NOMO-1 (cell line): ENCODE data around the gene TIMP2.
A peak's percentile ranks its signal among the peaks of the same experiment; 100 is the strongest.
"Not testable (repeated sequence)": the region's sequence is repeated elsewhere in the genome, so short reads cannot be mapped to it uniquely, and the experiment has no call there.

Experiments used
- DNase-seq, 2 experiments: peaks; one replicate each; lab custom pipeline; 2025; ENCODE audit not compliant: unreplicated experiment in 2 of 2; lab: John Stamatoyannopoulos, UW

TIMP2 gene

GRCh38 chr17:78925234-78925633 is at the start of gene TIMP2:
Gene TIMP2, minus strand, starts transcription at chr17:78925387. Its CDS starts 299 bp downstream, at chr17:78925088.
- peak; percentile 72 to 89 for DNase-seq

- no peak for DNase-seq
Observed at GRCh38 chr17:78973792-78974520, 48.8 kb upstream of the TIMP2 start.

- no peak for DNase-seq
Observed at GRCh38 chr17:78973196-78973595, 48.0 kb upstream of the TIMP2 start.

GRCh38 chr17:78972507-78973105 is 47.4 kb upstream of the TIMP2 start:
- no peak for DNase-seq

- no peak for DNase-seq
Observed at GRCh38 chr17:78971756-78972506, 46.7 kb upstream of the TIMP2 start.

GRCh38 chr17:78970834-78971755 is 45.9 kb upstream of the TIMP2 start:
- peak; percentile 25 to 55 for DNase-seq

- DNase-seq = no peak
Observed at GRCh38 chr17:78969865-78970264, 44.7 kb upstream of the TIMP2 start.

GRCh38 chr17:78967782-78968362 is 42.7 kb upstream of the TIMP2 start:
- DNase-seq = no peak

- DNase-seq = no peak
Observed at GRCh38 chr17:78966910-78967600, 41.9 kb upstream of the TIMP2 start.

- no peak for DNase-seq
Observed at GRCh38 chr17:78966123-78966813, 41.1 kb upstream of the TIMP2 start.

- no peak for DNase-seq
Observed at GRCh38 chr17:78965491-78965924, 40.3 kb upstream of the TIMP2 start.

GRCh38 chr17:78963378-78963777 is 38.2 kb upstream of the TIMP2 start:
- no peak for DNase-seq

GRCh38 chr17:78962984-78963348 is 37.8 kb upstream of the TIMP2 start:
- DNase-seq = not testable (repeated sequence)

- no peak for DNase-seq
Observed at GRCh38 chr17:78962345-78962983, 37.3 kb upstream of the TIMP2 start.

- DNase-seq = no peak
Observed at GRCh38 chr17:78961571-78961970, 36.4 kb upstream of the TIMP2 start.

- no peak for DNase-seq
Observed at GRCh38 chr17:78960928-78961327, 35.7 kb upstream of the TIMP2 start.

- no peak for DNase-seq
Observed at GRCh38 chr17:78959803-78960202, 34.6 kb upstream of the TIMP2 start.

- no peak for DNase-seq
Observed at GRCh38 chr17:78958641-78959127, 33.5 kb upstream of the TIMP2 start.

- DNase-seq = no peak
Observed at GRCh38 chr17:78957128-78957527, 31.9 kb upstream of the TIMP2 start.
